ENCODE measurements around the gene FAM131B. TPM values are rescaled to one million over a fixed set of nuclear protein-coding genes. Genes with fewer than 3 reads are reported as not detected.

Gene FAM131B
- polyA plus RNA-seq, 10 donors = 1.5 to 3.0 (median 2.3) TPM

DNA sequence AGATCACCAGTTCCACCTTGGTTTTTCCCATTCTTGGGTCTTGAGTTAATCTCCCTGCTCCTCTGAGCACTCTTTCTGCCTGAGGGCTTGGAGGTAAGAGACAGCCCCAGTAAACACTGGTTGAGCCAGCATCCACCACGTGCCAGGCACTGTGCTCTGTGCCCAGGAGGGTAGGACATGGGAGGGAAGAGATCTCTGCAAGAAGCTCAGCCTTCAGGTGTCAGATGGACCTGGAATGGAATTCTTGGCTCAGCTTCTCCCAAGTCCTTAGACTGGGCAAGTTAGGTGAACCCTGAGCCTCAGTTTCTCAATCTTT is 21.1 kb upstream of the FAM131B start:
- no peak for DNase-seq

DNA sequence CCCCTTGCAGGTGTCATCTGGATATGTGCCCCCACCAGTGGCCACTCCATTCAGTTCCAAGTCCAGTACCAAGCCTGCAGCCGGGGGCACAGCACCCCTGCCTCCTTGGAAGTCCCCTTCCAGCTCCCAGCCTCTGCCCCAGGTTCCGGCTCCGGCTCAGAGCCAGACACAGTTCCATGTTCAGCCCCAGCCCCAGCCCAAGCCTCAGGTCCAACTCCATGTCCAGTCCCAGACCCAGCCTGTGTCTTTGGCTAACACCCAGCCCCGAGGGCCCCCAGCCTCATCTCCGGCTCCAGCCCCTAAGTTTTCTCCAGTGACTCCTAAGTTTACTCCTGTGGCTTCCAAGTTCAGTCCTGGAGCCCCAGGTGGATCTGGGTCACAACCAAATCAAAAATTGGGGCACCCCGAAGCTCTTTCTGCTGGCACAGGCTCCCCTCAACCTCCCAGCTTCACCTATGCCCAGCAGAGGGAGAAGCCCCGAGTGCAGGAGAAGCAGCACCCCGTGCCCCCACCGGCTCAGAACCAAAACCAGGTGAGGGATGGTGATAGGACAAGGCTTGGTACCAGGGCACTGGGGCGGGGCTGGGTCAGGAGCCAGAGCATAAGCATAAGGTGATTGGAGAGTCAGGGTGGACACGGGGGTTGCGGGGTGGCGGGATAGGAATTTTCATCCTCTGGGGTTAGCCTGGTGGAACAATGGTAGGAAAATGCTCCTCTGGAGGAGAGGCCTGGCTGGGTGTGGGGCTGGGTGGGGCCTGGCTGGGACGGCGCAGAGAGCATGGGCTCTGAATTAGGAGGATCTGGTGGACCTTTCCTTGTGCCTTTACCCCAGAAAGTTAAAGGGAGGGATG is 20.5 kb upstream of the FAM131B start:
- no peak for DNase-seq

DNA sequence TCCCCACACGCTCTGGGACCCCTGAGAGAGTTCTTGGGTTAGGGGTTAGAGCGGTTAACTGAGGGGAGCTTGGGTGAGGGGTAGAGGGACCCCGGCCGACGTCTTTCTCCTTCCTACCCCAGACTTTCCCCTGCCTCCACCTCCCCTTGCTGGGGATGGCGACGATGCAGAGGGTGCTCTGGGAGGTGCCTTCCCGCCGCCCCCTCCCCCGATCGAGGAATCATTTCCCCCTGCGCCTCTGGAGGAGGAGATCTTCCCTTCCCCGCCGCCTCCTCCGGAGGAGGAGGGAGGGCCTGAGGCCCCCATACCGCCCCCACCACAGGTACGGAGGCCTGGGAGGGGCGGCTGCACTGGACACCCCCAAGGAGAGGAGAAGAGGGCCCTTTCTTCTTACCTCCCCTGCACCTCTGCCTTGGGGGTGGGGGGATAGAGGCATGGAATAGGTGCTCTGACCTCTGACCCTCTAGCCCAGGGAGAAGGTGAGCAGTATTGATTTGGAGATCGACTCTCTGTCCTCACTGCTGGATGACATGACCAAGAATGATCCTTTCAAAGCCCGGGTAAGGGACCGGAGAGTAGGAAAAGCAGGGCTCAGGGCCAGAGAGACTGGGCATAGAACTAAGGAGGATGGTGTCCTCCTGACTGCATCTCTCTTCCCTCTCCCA is 19.7 kb upstream of the FAM131B start:
- no peak for DNase-seq

DNA sequence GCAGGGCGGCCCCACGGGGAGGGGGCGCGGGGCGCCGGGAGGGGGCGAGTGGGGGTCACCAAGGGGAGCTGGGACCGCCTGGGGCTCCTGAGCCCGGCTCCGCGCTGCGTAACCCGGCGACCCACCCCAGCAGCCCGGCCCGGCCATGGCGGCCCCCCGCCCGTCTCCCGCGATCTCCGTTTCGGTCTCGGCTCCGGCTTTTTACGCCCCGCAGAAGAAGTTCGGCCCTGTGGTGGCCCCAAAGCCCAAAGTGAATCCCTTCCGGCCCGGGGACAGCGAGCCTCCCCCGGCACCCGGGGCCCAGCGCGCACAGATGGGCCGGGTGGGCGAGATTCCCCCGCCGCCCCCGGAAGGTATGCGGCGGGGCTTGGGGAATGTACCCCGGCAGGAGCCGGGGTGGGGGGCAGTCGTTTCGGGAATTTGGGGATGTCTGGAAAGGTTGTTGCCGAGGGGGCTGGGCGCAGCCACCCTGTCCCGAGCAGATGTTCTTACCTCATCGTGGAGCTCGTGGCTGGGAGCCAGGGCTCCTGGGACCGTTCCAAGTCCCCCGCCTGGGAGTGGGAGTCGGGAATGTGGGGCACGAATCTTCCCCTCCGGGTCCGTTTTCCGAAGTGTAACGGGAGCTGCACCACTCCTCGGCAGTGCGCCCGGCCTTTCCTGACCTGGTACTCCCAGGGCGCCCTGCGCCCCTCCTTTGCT is 19.1 kb upstream of the FAM131B start:
- DNase-seq = peak; percentile 80 to 91 (median 85)

DNA sequence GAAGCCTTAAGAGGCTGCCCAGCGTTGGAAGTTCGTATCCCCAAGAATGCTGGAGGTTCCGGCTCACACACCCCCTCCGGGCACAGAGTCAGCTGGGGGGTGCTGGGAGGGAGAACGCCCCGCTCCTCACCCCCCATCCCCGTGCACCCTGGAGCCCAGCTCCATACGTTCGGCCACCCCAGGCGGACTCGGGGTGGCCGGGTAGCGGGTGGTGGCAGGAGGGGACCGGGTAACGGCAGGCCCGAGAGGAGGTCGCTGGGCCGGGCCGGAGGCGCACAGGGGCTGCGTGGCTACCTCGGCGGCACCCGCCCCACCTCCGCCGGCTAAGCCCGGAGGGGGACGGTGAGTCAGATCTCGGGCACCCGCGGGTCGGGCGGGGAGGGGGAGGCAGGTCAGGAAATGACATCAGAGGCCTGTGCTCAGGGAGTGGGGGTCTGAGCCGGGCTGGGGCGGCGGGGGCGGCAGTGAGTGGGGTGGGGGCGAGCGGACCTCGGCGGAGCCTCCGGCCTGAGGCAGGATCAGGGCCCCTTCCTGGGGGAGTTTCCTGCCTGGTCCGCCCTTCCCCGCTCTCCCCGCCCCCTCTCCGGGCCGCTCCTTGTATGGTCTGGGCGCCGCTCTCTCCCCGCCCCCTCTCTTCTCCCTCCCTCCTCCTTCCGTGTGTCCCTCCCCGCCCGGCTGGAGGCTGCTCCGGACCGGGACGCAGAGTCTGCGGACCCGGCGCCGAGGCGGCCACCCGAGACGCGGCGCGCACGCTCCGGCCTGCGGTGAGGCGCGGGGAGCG is 18.3 kb upstream of the FAM131B start, which contains the start of gene ZYX:
Gene ZYX, plus strand, starts transcription at position 700 of the 781 bp plus-strand sequence. CDS start 227 bp downstream, outside the sequence.
- DNase-seq = peak; percentile 96 to 98 (median 97)

DNA sequence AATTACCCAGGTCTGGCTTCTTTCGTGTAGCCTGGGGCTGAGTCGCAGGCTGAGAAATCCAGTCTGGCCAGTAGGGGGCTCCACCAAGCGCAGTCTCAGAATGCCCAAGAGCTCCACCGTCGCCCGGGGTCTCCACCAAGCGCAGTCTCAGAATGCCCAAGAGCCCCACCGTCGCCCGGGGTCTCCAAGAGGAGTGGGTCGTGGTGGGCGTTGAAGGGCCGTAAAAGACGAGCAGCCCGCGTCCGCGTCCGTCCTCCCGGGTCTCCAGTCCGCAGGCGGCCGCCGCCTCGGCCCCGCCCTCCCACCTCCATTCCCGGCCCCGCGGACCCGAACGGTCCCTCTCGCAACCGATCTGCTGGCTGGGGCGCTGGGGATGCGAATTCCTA is 17.7 kb upstream of the FAM131B start:
- peak; percentile 89 to 96 (median 94) for DNase-seq

DNA sequence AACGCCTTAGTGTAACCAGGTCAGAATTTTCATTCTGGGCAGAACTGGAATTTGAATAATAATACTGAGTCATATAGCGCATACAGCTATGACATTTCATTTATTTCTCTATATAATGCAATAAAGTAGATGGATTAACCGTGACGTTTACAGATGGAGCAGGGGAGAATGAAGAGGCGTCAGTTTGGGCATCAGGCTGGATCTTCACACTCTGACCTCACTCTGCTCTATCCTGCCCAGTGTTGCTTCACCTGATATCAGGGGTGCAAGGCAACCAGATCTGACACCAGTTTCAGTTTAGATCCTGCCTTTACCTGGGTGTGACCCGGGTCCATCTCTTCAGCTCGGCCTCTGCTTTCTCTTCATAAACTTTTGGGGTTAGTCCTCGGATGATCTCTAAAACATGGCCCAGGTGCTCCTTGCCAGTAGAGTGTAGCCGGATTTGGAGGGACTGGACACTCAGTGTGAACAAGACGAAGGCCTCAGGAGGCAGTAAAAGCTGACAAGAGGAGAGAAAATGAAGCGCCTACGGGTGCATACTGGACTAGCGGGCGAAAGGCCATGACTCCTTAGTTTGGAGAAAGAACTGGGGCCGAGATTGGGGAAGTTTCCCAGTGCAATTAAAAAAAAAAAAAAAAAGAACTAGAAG is 17.2 kb upstream of the FAM131B start:
- no peak for DNase-seq

DNA sequence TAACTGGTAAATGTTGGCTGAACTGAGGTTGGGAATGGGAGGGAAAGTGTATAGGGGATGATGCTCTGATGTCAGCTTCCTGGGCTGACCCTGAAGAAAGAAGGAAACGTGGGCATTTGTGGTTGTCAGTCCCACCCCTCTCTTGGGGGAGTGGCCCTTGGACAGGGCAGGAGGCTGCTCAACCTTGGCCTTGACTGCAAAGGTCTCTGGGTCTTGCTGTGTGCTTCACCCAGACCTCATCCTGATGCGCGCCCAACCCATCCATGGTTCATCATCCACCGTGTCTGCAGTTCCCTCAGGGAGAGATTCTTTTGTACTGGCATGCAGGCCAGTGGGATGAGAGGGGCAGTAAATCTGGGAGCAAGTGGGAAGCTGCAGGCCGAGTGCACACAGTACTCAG is 13.9 kb upstream of the FAM131B start:
- DNase-seq = no peak

DNA sequence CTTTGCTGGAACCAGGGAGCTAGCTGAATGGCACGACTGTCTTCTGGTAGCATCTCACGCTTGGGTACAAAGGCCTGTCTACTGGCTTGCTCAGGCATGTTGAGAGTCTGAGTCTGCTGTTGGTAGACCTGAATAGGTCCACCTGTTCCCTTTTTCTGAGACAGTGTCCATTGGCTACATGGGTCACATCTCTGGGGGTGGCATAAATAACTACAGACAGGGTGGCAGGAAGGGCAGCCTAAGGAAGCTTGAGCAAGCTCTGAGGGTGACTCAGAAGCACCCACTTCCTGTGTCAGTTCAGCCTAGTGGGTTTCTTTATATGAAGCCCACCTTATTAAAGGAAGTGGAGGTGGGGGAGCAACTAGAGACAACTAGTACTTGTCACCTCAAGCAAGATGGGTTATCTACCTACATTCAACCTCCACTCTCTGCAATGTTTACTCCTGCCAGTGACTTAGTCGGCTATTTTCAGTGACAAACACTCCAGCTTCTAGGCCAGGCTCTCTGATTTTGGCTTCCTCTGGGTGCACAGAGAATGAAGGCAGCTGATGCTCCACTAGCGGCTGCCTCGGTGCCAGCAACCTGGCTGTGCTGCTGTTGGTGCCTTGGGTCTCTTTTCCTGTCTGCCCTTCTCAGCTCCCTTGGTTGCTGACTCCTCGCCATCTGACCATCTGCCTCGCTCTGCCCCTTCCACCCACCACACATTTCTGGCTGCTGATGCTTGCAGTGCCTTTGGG is 13.0 kb upstream of the FAM131B start:
- DNase-seq = no peak

DNA sequence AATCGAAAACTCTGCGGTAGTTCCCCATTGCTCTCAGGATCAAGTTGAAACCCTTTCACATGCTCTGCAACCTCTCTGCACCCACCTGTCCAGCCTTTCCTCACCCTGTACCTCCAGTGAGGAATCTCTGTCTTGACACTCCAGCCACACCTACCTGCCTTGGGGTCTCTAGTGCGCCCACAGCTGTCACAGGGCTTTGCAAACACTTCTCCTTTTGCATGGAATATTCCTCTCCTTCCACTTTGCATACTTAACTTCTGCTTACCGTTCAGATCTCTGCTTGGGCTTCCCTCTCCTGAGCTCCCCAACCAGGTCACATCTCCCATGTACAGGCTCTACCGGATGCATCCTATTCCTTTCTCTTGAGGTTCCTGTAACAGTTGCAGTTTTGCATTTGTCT is 12.0 kb upstream of the FAM131B start:
- no peak for DNase-seq

DNA sequence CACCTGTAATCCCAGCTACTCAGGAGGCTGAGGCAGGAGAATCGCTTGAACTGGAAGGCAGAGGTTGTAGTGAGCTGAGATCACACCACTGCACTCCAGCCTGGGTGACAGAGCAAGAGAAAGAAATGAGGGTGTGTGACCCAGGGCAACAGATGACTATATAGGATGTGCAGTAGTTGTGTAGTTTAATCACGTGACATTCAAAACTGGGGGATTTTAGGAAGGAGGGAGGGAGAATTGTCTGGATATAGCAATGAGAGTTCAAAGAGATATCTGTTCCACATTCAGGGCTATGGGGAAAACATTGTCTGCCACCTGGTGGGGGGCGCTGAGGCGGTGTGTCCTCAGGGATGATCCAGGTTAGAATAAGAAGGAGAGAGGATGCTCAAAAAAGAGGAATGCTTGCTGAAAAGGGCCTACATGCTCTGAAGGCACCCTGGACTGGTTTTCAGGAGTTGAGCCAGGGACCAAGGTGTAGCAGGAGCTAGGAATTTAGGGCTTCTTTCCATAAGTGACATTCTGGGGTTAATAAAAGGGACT is 10.8 kb upstream of the FAM131B start:
- DNase-seq = no peak

DNA sequence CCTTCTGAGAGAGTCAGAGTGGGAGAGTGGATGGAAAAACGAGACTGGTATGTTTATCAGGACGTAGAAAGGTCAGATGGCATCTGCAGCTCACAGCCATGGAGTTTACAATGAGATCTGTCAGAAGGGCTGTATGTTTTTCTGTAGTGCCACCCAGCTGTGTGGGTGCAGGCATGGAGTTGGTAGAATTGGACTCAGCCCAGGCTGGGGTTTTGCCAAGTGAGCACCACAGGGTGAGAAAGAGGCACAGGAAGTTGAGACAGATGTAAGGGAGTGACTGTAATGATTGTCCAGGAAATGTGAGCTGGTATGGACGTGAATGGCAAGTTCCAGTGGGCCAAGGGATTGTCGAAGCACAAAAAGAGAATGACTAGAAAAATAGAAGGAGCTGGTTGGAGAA is 9.6 kb upstream of the FAM131B start:
- DNase-seq = peak in 1 of 3 donors; percentile 17

DNA sequence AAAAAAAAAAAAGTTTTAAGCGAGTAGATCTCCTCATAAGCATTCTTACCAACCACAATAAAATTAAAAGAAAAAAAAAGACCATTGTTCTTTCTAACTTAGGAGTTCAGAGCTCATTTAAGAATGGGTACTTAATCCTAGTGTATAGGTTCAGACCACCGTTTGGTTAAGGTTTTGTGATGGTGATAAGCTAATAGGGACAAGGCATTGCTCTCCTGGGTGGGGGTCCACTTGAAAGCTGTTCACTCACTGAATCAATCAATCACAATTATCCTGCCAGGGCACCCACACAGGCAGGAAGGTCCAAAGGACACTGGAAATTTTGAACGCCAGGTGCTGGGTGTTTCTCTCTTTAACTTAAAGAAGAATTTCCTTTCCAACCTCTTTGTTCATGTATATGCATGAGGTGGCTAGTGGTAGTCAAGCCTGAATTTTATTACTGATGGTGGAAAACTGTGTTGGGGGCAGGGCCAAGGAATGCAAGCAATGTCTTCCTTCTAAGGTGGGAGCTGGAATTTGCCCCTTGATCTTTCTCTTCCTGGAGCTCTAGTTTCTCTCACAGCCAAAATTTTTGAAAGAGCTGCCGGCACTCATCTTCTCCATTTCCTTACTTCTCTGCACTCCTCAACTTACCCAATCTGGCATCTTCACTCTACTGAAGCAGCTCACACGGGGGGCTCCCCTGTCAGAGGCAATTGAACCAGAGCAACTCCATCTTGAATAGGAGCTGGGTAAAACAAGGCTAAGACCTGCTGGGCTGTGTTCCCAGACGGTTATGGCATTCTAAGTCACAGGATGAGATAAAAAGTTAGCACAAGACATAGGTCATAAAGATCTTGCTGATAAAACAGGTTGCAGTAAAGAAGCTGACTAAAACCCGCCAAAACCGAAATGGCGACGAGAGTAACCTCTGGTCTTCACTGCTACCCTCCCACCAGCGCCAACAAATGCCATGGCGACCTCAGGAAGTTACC is 7.5 kb upstream of the FAM131B start:
- no peak for DNase-seq

DNA sequence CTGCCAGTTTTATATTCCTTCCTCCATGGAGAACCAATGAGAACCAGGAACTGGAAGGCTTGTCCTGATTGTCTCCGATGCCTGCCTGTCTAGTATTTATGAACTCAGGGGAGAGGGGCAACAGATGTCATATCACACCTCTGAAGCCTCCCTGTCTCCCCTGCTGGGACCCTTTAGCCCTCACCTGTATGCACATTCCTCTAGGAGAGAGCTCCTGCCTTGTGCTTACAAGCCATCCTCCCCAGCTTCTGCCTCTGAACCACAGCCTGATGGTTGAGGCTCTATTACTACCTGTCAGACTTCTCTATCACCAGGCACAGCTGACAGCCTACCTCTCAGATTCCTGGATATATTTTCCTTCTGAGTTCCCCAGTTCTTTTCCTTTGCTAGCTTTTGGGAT is 5.9 kb upstream of the FAM131B start:
- DNase-seq = no peak

DNA sequence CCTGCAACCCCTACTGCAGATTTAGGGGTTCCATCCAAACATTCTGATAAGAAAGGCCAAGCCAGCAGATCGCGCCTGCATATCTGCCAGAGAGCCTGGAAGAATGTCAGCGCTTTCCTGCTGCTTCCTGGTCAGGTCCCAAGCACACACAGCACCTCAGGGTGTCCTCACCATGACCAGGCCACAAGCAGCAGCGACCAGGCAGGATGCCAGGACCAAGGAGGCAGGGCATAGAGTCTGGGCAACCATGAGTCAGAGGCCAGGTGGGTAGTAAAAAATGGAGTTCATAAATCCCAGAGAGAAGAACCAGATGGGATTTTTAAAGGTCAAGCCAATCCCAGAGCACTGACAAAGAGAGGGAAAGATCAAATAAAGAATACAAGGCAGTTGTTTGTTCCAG is 5.5 kb upstream of the FAM131B start:
- no peak for DNase-seq

DNA sequence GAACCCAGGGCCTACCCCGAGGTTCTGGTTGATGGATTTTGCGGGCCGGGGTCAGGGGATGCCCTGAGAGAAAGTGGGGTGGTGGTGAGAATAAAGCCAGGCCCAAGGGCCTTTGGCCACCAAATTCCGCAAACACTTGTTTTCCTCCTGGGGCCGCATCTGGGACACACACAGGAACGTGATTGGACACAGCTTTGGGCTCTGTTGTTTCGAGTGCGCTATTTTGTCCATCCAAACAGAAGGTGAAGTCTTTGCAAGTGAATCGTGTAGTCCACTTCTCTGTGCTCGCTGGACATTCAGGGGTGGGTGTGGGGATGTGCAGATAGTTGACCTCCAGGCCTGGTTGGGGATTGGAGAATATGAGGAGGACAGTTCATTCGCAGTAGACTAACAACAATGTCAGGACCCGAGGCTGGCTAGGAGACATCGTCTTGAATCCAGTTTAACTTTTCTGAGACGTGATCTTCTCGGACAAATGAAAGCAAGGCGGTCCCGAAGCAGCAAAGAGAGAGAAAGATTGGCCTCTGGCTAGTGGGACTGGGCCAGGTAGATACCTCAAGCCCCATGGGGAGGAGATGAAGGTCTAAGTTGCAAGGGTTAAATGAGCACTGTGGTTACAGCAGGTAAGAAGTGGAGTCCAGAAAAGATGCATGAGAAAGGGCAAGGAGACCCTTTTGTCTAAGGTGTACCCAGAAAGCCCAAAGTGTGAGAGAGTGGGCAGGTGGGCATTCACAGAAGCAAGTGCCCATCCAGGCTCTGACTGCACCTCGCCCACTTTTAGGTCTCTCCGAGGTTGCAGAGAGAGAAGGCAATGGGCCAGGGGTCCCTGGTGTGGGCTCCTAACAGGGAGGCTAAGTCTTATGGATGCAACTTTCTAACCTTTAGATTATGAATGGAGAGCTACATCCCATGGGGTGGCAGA is 764 bp upstream of the FAM131B start:
- DNase-seq = no peak

DNA sequence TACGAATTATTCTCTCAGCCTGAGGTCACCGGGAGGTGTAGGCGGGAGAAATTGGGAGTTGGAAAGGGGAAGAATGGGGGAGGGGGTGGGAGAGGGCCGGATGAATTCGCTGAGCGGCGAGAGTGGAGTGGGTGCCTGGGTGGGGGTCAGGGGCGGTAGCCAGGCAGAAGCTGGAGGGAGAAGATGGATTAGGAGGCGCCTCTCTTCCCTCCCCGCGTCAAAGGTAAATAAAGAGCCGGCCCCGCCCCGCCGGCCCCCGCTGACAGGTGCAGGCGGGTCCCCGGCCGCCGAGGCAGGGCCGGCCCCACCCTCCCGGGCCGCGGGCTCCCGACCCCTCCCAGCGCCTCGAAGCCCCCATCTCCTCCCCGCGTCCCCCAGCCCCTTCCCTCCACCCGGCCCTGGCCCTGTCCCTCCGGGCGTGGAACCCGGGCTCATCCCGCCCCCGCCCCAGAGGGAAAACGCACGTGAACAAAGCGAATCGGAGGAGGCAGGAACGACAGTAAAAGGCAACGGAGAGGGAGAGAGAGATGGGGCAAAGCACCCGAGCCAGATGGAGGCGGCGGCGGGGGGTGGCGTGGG is 872 bp downstream of the FAM131B start:
- DNase-seq = no peak
